HFF-Myc (cell line): ENCODE measurements around the gene CARMIL1.

Source experiments
- DNase-seq: peaks from one replicate; pipeline ENCODE4 v3.0.0-alpha.2; 2011; ENCODE audit warnings: low read depth; ENCODE audit errors: extremely low read depth
- H3K4me3 ChIP-seq: replicated peaks from 2 replicates; pipeline ENCODE4 v1.5.1; 2011; ENCODE audit warnings: low read depth, mild to moderate bottlenecking, control low read depth, low read length
- CTCF ChIP-seq: IDR thresholded peaks from 2 replicates; pipeline ENCODE4 v1.5.1; 2012; ENCODE audit warnings: mild to moderate bottlenecking, low read depth, low read length, control low read depth; ENCODE audit errors: missing control alignments

Gene CARMIL1

GRCh38 chr6:25253351-25253750, 25.8 kb upstream of the CARMIL1 start:
- no peak for TF ChIP-seq CTCF
- no peak for DNase-seq
- H3K4me3 ChIP-seq = no peak overlapping the region

GRCh38 chr6:25254671-25255070, 24.5 kb upstream of the CARMIL1 start:
- no peak for DNase-seq
- H3K4me3 ChIP-seq = no peak overlapping the region
- no peak for TF ChIP-seq CTCF

GRCh38 chr6:25257686-25258348, 21.4 kb upstream of the CARMIL1 start:
- TF ChIP-seq CTCF = no peak
- no peak for DNase-seq
- H3K4me3 ChIP-seq = no peak overlapping the region

GRCh38 chr6:25259756-25260155, 19.4 kb upstream of the CARMIL1 start:
- H3K4me3 ChIP-seq = no peak overlapping the region
- no peak for DNase-seq
- no peak for TF ChIP-seq CTCF

GRCh38 chr6:25263657-25264056, 15.5 kb upstream of the CARMIL1 start:
- TF ChIP-seq CTCF = no peak
- H3K4me3 ChIP-seq = no peak overlapping the region
- DNase-seq = peak; percentile 72

- no peak for DNase-seq
- no peak for TF ChIP-seq CTCF
- H3K4me3 ChIP-seq = no peak overlapping the region
Observed at GRCh38 chr6:25266456-25267100, 12.6 kb upstream of the CARMIL1 start.
